Posterior vena cava (tissue), 2 donors: ENCODE data around the gene DRD1. TPM values are rescaled to one million over a fixed set of nuclear protein-coding genes. Genes with fewer than 3 reads are reported as not detected.

ENCODE experiments used
- total RNA-seq, 2 donors: library from RNA; stranded (reverse); fragmentation: NEBNext Ultra II Directional; extraction: Animal tissue kit (Norgen Biotek cat#: 25700); gene quantifications; one replicate each; pipeline ENCODE4 v1.2.1, GENCODE V29; 2021
- donor health status: DM: yes; HTN: yes; CAD: no.
- donor health status: DM: yes; HTN: yes; CAD: no.

DRD1 gene
- total RNA-seq, 2 donors from 2014 or later, result 0.14 to 0.29 TPM

Other genes with a start within 250 kb of the DRD1 start
- gene SFXN1, start 34.4 kb upstream of the DRD1 start, total RNA-seq, result 10 to 100 TPM; 17.5 to 21.7 TPM
- gene HRH2, start 213.9 kb upstream of the DRD1 start, total RNA-seq, result 1 to 10 TPM; 6.9 to 8.2 TPM